Fibroblast of peridontal ligament (primary cell): ENCODE measurements around the gene EEF1A2.

Experiments
- DNase-seq: peaks from one replicate; pipeline ENCODE4 v3.0.0-alpha.2; 2010; ENCODE audit errors: extremely low read depth

EEF1A2 gene

DNA sequence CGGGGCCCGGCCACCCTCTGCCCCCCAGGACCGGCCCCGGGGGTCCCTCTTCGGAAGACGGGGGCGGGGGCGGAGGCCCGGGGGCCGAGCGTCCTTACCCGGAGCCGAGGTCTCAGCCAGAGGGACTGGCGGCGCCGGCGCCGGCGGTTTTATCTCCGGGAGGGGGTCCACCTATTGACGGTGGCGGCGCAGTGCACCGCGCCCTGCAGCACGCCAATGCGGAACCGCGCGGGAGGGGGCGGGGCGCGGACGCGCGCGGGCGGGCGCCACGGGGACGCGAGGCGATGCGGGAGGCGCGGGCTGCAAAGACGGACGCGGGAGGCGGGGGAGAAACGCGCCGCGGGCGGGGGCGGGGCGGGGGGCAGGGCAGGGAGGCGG lies at the start of gene EEF1A2:
Gene EEF1A2, minus strand, starts transcription at position 124 of the 378 bp plus-strand sequence. CDS start 1,320 bp downstream, outside the sequence.
- no peak for DNase-seq

- no peak for DNase-seq
Measured at GRCh38 chr20:63548542-63548941, 49.7 kb upstream of the EEF1A2 start.

DNA sequence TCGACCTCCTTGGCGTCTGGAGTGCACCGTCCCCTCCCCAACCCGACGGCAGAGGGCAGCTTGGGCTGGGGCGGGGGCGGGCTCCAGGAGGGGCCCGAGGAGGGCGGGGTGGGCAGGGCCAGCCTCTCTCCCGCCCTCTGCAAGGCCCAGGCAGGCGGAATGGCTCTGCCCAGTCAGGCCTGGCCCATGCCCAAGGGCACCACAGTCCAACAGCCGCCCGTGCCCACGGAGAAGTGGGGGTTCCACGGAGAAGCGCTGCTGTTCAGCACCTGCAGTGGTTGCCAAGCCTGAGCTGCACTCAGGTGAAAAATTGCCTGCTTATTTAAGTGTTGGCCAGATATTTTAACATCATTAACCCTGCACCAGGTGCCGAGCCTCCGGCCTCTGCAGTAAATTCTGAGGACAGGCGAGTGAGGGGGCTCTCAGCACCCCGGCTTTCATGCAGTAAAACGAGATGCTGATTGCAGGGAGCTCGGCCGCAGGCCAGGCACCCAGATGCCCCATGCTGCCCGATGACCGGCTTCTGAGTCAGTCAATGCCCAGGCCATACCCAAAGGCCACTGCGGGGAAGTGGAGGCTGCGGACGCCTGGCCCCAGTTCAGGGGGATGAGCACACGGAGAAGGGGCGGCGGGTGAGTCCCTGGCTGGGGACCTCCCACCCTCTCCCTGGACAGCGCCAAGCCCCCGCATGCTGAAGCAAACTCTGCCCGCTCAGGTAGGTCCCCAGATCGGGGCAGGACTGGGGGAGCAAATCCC lies 49.0 kb upstream of the EEF1A2 start, which contains the start of gene SRMS:
Gene SRMS, minus strand, starts transcription at position 25 of the 756 bp plus-strand sequence. CDS start 286 bp downstream, outside the sequence.
- DNase-seq, result no peak

- no peak for DNase-seq
Measured at GRCh38 chr20:63546956-63547724, 48.3 kb upstream of the EEF1A2 start.

DNA sequence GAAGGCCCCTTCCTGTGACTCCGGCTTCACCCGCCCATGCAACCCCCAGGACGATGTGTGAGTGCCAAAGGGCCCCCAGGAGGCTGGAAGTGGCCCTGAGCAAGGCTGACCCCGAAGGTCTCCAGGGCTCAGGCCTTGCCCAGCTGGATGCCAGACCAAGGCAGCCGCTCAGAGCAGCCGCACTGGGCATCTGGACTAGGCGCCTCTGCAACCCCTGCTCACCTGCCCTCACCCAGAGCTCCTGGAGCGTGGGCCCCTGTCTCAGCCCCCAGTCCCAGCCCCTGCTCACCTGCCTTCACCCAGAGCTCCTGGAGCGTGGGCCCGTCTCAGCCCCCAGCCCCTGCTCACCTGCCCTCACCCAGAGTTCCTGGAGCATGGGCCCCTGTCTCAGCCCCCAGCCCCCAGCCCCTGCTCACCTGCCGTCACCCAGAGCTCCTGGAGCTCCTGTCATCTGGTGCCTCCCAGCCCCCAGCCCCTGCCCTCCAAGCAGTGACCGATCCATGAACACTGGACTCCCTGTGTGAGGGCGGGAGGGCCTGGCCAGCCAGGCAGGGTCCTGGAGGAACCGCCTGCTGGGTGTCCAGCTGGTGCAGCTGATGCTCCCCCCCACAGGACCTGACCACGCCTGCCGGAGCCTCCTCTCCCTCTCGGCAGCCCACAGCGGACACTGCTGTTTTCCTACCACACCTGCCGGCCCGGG lies 47.5 kb upstream of the EEF1A2 start:
- DNase-seq, result no peak

- DNase-seq, result no peak
Measured at GRCh38 chr20:63545814-63546213, 46.9 kb upstream of the EEF1A2 start.

DNA sequence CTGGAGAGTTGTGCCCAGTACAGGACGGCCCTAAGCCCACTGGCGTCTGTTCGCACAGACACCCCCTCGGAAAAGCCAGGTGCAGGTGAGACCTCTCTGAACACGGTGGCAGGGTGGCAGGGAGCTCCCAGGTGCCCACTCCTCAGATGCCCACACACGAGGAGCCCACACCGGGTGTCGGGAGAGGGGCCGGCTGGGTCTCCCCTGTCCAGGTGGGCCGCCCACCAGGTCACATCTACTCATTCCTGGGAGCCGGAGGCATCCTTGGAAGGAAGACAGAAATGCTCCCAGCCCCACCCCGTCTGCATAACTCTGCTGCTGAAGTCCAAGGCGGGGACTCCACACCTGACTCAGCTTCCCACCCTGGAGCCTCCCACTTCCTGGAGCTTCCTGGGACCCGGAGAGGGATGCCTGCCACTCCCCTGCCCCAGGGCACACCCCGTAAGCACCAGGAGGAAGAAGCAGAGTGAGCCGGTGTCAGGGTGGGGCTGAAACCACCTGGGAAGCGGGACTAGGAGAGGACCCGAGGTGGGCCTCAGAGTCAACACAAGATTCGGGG lies 46.2 kb upstream of the EEF1A2 start:
- DNase-seq, result no peak

DNA sequence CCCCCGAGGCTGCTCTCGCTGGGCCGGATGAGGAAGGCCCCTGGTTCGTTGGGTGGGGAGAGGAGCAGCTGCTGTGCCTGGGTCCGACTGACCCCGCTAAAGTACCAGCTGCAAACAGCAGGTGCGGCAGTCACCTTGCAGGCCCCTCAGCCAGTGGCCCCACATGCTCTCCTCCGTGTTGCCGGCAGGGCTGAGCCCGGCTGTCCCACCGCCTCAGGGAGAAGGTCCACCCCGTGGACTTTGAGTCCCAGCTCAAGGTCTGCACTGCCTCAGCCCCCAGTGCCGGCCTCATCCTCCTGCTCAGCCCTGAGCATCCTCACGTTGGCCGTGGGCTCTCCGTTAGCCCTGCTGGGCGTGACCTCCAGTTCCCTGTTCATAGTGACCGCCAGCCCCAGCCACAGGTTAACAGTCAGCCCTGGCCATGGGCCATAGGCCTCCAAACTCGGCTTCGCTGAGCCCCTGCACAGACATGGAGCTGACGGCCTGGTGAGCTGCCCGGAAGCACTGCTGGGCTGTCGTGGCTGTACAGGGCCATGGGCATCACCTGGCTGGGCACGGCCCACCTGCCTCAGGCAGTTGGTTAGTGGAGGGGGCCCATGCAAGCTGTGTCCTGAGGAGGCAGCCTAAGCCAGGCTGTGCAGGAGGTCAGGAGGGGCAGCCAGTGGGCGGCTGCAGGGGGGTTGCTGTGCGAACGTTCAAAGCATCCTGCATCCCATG lies 45.5 kb upstream of the EEF1A2 start:
- no peak for DNase-seq

GRCh38 chr20:63543733-63544132 lies 44.9 kb upstream of the EEF1A2 start:
- no peak for DNase-seq

GRCh38 chr20:63543131-63543530 lies 44.2 kb upstream of the EEF1A2 start:
- DNase-seq, result no peak

GRCh38 chr20:63542696-63543095 lies 43.8 kb upstream of the EEF1A2 start:
- no peak for DNase-seq

GRCh38 chr20:63542031-63542559 lies 43.2 kb upstream of the EEF1A2 start:
- no peak for DNase-seq

DNA sequence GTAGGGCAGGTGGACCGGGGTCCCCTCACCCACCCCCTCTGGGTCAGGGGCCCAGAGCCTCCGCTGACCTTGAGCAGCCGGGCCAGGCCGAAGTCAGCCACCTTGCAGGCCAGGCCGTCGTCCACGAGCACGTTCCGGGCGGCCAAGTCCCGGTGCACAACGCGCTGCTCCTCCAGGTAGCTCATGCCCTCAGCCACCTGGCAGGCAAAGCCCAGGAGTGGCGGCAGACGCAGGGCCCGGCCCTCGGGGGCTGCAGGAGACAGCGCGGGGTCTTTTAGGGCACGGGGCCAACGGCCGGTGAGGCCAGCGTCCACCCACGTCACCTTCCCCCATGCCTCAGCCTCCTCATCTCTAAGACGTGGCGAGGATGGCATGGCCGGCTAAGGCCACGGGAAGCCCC lies 42.5 kb upstream of the EEF1A2 start:
- no peak for DNase-seq

- DNase-seq, result no peak
Measured at GRCh38 chr20:63540417-63541186, 41.7 kb upstream of the EEF1A2 start.

GRCh38 chr20:63539441-63540370 lies 40.8 kb upstream of the EEF1A2 start:
- no peak for DNase-seq

GRCh38 chr20:63539092-63539430 lies 40.2 kb upstream of the EEF1A2 start:
- no peak for DNase-seq

DNA sequence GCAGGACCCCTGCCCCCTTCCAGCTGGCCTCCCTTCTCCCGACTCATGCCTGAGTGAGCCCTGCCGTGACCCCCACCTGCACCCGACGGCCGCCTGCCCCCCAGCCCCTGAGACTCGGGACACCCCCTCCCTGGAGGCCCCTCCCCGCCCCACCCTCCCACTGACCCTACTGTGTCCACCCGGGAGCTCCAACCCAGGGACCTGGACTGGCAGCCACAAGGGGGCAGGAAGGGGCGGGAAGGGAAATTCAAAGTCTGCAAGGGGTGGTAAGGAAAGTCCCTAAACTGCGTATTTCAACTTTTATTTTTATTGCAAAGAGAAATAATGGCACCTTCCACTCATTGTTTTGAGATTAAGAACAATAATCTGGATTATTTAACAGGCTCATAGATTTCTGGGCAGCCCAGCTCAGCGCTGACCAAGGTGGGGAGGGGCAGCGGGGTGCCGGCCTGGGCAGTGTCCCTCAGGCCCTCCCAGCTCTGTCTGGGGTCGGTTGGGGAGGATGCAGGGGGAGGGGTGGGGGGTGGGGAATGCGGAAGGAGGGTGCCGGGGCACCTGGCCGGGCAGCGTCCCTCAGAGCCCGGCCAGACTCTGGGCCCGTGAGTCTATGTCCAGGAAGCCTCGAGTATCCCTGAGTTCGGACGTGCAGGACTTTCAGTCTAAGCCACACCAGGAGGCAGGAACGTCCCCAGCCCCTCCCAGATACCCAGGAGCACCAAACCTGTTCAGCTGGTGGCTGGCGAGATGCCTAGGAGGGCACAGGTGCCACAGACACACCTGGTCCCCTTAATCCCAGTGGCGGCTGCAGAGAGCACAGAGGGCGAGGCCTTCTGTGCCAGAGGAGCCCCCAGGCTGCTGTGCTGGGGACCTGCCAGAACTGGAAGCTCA lies 39.6 kb upstream of the EEF1A2 start:
- DNase-seq, result no peak

DNA sequence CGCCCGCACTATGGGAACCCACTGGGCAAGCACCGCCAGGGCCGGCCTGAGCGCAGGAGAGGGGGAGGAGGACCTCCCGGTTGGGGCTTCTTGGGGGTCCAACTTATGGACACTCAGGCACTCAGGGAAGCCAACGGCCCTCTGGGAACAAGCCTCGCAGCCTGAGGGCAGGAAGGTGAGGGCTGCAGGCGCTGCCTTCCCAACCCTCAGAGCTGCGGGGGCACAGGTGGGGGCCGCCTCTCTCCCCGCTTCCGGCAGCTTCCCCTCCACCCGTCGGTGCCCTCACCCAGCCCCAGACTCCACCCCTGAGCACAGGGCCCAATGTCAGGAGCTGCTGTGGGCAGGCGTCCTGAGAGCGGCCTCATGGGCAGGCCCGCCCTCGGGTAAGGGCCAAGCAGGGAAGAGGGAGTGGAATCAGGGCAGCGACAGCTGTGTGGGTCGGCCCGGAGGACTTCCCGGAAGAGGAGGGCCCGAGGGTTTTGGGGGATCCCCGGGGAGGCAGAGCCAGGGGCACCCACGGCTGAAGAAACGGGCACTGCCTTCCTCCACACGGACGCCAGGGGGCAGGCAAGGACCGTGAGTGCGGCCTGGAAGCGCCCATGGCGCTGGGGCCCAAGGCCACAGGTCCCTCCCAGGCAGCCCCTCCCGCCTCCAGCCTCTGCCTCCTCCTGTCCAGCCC lies 38.8 kb upstream of the EEF1A2 start:
- peak; percentile 86 for DNase-seq
